Keratinocyte (primary cell): ENCODE data around the gene AUP1.

Experiments used
- EZH2 ChIP-seq: IDR thresholded peaks from one replicate; pipeline ENCODE4 v1.6.1; 2012; ENCODE audit warnings: inconsistent platforms, mild to moderate bottlenecking, low read length, moderate library complexity
- TF ChIP-seq, protein P1 (sequence below), 3 experiments: IDR thresholded peaks in 1 of 3; conservative IDR thresholded peaks in 1 of 3; optimal IDR thresholded peaks in 1 of 3; 2 replicates in 2 of 3; 3 replicates in 1 of 3; pipeline versions ENCODE3 to v1.5.1; 2011; ENCODE audit warnings: low read length in 3 of 3, mild to moderate bottlenecking in 3 of 3, moderate library complexity in 2 of 3, control low read depth in 1 of 3, inconsistent platforms in 1 of 3; ENCODE audit not compliant: insufficient read depth in 2 of 3; ENCODE audit errors: extremely low read depth in 1 of 3

DNA sequence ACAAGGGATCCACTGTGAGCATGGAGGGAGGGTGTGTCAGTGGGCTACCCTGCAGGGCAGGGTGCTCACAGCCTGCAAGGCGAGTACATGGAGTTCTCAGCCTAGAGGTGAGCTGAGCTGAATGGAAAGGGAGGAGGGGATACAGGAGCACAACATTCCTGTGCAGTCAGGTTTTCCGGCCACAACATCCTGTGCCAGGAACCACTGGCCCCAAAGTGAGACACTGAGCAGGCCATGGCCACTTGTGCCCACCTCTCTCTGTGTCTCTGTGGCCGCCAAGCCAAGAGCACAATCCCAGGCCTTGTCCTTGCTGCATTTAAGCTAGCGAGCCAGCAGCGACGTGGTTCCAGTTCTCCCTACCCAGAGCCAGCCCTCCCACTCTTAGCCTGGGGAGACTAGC, 31.1 kb upstream of the AUP1 start:
- TF ChIP-seq, protein P1, sequence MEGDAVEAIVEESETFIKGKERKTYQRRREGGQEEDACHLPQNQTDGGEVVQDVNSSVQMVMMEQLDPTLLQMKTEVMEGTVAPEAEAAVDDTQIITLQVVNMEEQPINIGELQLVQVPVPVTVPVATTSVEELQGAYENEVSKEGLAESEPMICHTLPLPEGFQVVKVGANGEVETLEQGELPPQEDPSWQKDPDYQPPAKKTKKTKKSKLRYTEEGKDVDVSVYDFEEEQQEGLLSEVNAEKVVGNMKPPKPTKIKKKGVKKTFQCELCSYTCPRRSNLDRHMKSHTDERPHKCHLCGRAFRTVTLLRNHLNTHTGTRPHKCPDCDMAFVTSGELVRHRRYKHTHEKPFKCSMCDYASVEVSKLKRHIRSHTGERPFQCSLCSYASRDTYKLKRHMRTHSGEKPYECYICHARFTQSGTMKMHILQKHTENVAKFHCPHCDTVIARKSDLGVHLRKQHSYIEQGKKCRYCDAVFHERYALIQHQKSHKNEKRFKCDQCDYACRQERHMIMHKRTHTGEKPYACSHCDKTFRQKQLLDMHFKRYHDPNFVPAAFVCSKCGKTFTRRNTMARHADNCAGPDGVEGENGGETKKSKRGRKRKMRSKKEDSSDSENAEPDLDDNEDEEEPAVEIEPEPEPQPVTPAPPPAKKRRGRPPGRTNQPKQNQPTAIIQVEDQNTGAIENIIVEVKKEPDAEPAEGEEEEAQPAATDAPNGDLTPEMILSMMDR (optimal IDR thresholded peaks at IDR 0.05 in 1 of 3, IDR thresholded peaks at IDR 0.05 in 1 of 3, conservative IDR thresholded peaks at IDR 0.05 in 1 of 3; ENCODE audit: extremely low read depth in 1 of 3, insufficient read depth in 2 of 3, low read length in 3 of 3): no peak
- TF ChIP-seq EZH2: no peak
